Heart left ventricle (tissue), 16 donors: ENCODE results near the gene SLC2A8. TPM values are rescaled to one million over a fixed set of nuclear protein-coding genes. Genes with fewer than 3 reads are reported as not detected.

Experiments used
- ATAC-seq, 4 donors: fragments of 200-7000 bp; cut with Tn5 transposase; one replicate each; pipeline ENCODE4 v1.9.1; 2020 to 2022; ENCODE audit warnings: moderate library complexity in 4 of 4, mild to moderate bottlenecking in 3 of 4, moderate number of reproducible peaks in 1 of 4
- DNase-seq, 5 donors: peaks; one replicate each; pipeline ENCODE4 v3.0.0-alpha.2; 2020
- H3K27ac ChIP-seq, 12 donors: fragments of 200-600 bp; sonication (generic) in 4 of 12; one replicate each; pipeline versions ENCODE4 v1.5.0 to v1.8.0; 2016 to 2022; ENCODE audit warnings: mild to moderate bottlenecking in 2 of 12
- H3K27me3 ChIP-seq, 9 donors: fragments of 200-600 bp; sonication (generic) in 2 of 9; one replicate each; pipeline versions ENCODE4 v1.5.1 to v1.8.0; 2016 to 2022; ENCODE audit warnings: mild to moderate bottlenecking in 3 of 9
- H3K36me3 ChIP-seq, 9 donors: fragments of 200-600 bp; sonication (generic) in 2 of 9; one replicate each; pipeline versions ENCODE4 v1.5.0 to v1.8.0; 2018 to 2022; ENCODE audit warnings: mild to moderate bottlenecking in 2 of 9
- H3K4me1 ChIP-seq, 12 donors: fragments of 200-600 bp; sonication (generic) in 4 of 12; one replicate each; pipeline versions ENCODE4 v1.5.0 to v1.8.0; 2016 to 2022; ENCODE audit warnings: mild to moderate bottlenecking in 3 of 12
- H3K4me3 ChIP-seq, 12 donors: fragments of 200-600 bp; sonication (generic) in 4 of 12; one replicate each; pipeline versions ENCODE4 v1.5.0 to v1.8.0; 2017 to 2022; ENCODE audit warnings: mild to moderate bottlenecking in 9 of 12, moderate library complexity in 4 of 12
- H3K9me3 ChIP-seq, 12 donors: fragments of 200-600 bp; sonication (generic) in 4 of 12; one replicate each; pipeline versions ENCODE4 v1.5.0 to v1.8.0; 2016 to 2022; ENCODE audit warnings: mild to moderate bottlenecking in 1 of 12
- POLR2A ChIP-seq, 2 donors: fragments of 450-650 bp; IDR thresholded peaks; one replicate each; pipeline ENCODE4 v1.6.1; 2017; ENCODE audit warnings: antibody characterized with exemption in 2 of 2, mild to moderate bottlenecking in 2 of 2, moderate library complexity in 2 of 2
- WGBS, 4 donors: extraction: QIAGEN DNeasy Blood & Tissue Kit in 2 of 4; methylation state at CpG; one replicate each; pipeline versions ENCODE4 v1.1.5 to v1.1.7; 2013 to 2018; 5-methylcytosine and 5-hydroxymethylcytosine counted together
- intact Hi-C, 10 donors: fragments of 100-400 bp; cut with DNase I; formaldehyde crosslinking; loops; one replicate each; pipeline versions ENCODE4 v1.11.1 to v1.14.2; 2022
- polyA plus RNA-seq, 2 donors: library from polyadenylated mRNA; stranded (reverse); fragments of 200-250 nt; gene quantifications; one replicate each; pipeline ENCODE4 v1.2.3, GENCODE V29; 2013
- total RNA-seq, 9 donors: library from RNA; depleted of rRNA in 2 of 9; stranded (reverse); fragments of >200 nt in 2 of 9; fragmentation: NEBNext Ultra II Directional in 3 of 9; extraction: Animal tissue kit (Norgen Biotek cat#: 25700) in 3 of 9; gene quantifications; one replicate each; pipeline versions ENCODE4 v1.1.0 to v1.2.4, GENCODE V29; 2016 to 2023
- TF ChIP-seq, protein P1 (sequence below), 12 donors: fragments of 200-600 bp; sonication (generic) in 4 of 12; IDR thresholded peaks; one replicate each; pipeline versions ENCODE4 v1.5.0 to v1.8.0; 2018 to 2022; ENCODE audit warnings: antibody characterized with exemption in 12 of 12, mild to moderate bottlenecking in 5 of 12
- donor health status: ischemic (EF 13 %, LVEDD 7.1; RV severe dilation, severe dysfunction).
- donor health status: healthy with polysubstance abuse.
- donor health status: DM: no; HTN: yes; CAD: no.
- donor health status: DM: no; HTN: no; CAD: no.
- donor health status: ischemic (EF 25% LVEDD 6.9; RV normal size, moderate dysfunction).
- donor health status: ischemic (EF 25% LVEDD 5.7; RV mildly dilated, moderate dysfunction).
- donor health status: healthy.
- donor health status: DM: yes; HTN: yes; CAD: no.
- donor health status: ischemic (EF 35%, LVEDD 5.7; RV mildly dilated, moderate dysfunction).
- donor health status: nonischemic (EF 11% LVEDD 7.7; RV severe dilation, severe dysfunction).
- donor health status: DM: yes; HTN: yes; CAD: no.
- donor health status: PGD.
- donor health status: ischemic (EF 29% LVEDD 5.4; RV normal size, mild dysfunction).
- donor health status: nonischemic (EF 23%, LVEDD 6.1; RV moderate dilation, normal function).

SLC2A8 gene
- total and polyA plus RNA-seq, 11 donors = 12.1 to 25.0 (median 15.6) TPM

DNA sequence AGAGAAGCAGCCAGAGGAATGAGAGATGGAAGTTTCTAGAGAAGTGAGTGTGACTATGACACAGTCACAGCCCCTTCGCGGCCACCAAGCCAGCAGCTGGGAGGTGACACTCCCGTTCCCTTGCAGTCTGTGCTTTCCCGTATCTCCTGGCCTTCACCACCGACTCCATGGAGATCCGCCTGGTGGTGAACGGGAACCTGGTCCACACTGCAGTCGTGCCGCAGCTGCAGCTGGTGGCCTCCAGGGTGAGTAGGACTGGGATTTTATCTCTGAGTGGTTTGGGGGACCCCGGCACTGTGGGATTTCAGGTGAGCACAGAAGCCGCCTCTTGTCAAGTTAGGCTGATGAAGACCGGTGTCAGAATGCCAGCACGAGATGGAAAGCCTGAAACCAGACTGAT is 12.1 kb upstream of the SLC2A8 start:
- 84 to 92% (median 85%) methylated on average over 13 of the region's 13 CpGs for WGBS, 4 donors

DNA sequence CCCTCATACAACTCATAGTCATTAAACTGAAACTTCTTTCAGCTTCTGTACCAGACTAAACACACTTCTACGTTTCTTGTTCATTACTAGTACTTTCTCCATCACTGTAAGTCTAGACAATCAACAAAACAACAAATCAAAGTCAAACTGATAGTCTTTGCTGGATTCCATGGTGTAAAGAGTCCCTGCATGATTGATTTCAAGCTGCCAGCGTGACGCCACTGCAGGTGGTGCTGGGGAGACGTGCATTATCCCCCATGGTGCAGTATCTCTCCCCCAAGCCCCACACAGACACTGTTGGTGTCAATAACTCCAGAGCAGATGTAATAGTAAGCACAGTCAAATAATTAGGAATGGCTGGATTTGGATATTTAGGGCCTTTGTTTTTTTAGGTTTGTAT is 10.7 kb upstream of the SLC2A8 start:
- H3K27me3 ChIP-seq = peaks cover 0 to 4% (median 0%) of the 10 kb centered on the region in 9 donors
- peaks cover 0 to 20% (median 0%) of the 10 kb centered on the region in 12 donors for H3K4me1 ChIP-seq
- ATAC-seq = no peak
- 71 to 93% (median 84%) methylated on average over 4 of the region's 4 CpGs for WGBS, 4 donors
- no peak overlapping the region for H3K27ac ChIP-seq
- peaks cover 0 to 39% (median 6%) of the 10 kb centered on the region in 9 donors for H3K36me3 ChIP-seq
- DNase-seq = no peak
- no peak for TF ChIP-seq POLR2A (IDR thresholded peaks at IDR 0.05)
- TF ChIP-seq, protein P1, sequence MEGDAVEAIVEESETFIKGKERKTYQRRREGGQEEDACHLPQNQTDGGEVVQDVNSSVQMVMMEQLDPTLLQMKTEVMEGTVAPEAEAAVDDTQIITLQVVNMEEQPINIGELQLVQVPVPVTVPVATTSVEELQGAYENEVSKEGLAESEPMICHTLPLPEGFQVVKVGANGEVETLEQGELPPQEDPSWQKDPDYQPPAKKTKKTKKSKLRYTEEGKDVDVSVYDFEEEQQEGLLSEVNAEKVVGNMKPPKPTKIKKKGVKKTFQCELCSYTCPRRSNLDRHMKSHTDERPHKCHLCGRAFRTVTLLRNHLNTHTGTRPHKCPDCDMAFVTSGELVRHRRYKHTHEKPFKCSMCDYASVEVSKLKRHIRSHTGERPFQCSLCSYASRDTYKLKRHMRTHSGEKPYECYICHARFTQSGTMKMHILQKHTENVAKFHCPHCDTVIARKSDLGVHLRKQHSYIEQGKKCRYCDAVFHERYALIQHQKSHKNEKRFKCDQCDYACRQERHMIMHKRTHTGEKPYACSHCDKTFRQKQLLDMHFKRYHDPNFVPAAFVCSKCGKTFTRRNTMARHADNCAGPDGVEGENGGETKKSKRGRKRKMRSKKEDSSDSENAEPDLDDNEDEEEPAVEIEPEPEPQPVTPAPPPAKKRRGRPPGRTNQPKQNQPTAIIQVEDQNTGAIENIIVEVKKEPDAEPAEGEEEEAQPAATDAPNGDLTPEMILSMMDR (IDR thresholded peaks at IDR 0.05) = no peak
- intact Hi-C loops = no loop called here
- no peak overlapping the region for H3K4me3 ChIP-seq
- no peaks in the 10 kb centered on the region for H3K9me3 ChIP-seq

More for the DNA sequence above, 12.1 kb upstream of the SLC2A8 start:
- Histone ChIP-seq H3K4me1 (peaks cover 0 to 20% (median 0%) of the 10 kb centered on the region in 12 donors), H3K36me3 (peaks cover 0 to 26% (median 0%) of the 10 kb centered on the region in 9 donors), H3K27me3 (no peaks in the 10 kb centered on the region), H3K9me3 (no peaks in the 10 kb centered on the region), H3K27ac (no peak overlapping the region), H3K4me3 (no peak overlapping the region)
- no peak for ATAC-seq
- intact Hi-C loops = no loop called here
- TF ChIP-seq, protein P1 (IDR thresholded peaks at IDR 0.05) = no peak
- TF ChIP-seq POLR2A (IDR thresholded peaks at IDR 0.05) = no peak
- peak in 1 of 5 donors; percentile 48 for DNase-seq

DNA sequence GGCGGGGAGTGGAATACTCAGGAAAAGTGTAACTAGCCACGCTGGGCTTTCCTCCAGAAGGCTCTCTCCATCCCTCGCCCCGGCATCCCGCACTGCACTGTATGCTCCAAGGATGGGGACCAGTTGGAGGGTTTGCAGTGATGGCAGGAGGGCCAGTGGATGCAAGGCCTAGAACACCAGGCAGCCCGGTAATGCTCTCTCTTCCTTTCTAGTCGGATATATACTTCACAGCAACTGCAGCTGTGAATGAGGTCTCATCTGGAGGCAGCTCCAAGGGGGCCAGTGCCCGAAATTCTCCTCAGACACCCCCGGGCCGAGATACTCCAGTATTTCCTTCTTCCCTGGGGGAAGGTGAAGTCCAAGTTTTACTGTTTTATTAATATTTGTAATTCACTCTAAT is 10.0 kb upstream of the SLC2A8 start:
- intact Hi-C loops = no loop called here
- peak in 1 of 5 donors; percentile 27 for DNase-seq

DNA sequence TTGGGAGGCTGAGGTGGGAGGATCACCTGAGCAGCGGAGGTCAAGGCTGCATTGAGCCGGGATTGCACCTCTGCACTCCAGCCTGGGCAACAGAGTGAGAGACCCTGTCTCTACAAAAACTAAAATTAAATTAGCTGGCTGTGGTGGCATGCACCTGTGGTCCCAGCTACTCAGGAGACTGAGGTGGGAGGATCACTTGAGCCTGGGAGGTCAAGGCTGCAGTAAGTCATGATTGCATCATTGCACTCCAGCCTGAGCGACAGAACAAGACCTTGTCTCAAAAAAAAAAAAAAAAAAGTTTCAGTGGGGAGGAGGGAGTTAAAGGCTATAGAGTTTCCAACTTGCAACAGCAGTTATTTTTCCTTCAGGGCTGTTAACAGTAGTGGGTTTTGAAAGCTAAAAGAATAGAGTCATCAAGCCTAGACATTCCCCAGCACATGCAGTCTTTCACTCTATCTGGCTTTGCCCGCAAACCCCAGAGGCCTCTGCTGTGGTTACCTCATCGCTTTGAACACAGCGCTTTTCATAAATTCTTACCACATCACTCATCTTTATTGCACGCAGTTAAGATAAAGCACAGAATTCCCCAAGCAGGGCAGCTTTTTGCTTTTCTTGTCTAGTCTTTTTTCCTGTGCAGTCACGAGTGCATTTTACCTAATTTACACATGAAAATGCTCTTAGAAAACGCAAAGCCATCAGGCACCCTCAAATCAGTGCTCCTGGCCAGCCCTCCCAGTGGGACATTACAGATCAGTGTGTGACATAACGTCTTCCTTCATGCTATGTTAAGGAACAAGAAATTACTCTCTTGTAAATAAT is 8.7 kb upstream of the SLC2A8 start:
- intact Hi-C loops = no loop called here
- DNase-seq (peak in 3 of 5 donors; percentile 56 to 61 (median 61)), ATAC-seq (peak; percentile 60 to 95 (median 86))
- WGBS, 4 donors = 70 to 77% (median 73%) methylated on average over 10 of the region's 10 CpGs
- Histone ChIP-seq H3K9me3 (no peaks in the 10 kb centered on the region), H3K4me1 (peaks cover 0 to 20% (median 0%) of the 10 kb centered on the region in 12 donors), H3K27ac (peak overlapping the region in 2 of 12 donors; percentile 14 to 55), H3K36me3 (peaks cover 0 to 50% (median 8%) of the 10 kb centered on the region in 9 donors), H3K27me3 (peaks cover 0 to 4% (median 0%) of the 10 kb centered on the region in 9 donors), H3K4me3 (no peak overlapping the region)
- TF ChIP-seq POLR2A (IDR thresholded peaks at IDR 0.05) = no peak
- TF ChIP-seq, protein P1 (IDR thresholded peaks at IDR 0.05) = no peak

More for the DNA sequence above, 10.0 kb upstream of the SLC2A8 start:
- Histone ChIP-seq H3K9me3 (no peaks in the 10 kb centered on the region), H3K4me1 (peaks cover 0 to 20% (median 0%) of the 10 kb centered on the region in 12 donors), H3K27ac (no peak overlapping the region), H3K36me3 (peaks cover 0 to 46% (median 8%) of the 10 kb centered on the region in 9 donors), H3K4me3 (no peak overlapping the region), H3K27me3 (peaks cover 0 to 4% (median 0%) of the 10 kb centered on the region in 9 donors)
- no peak for TF ChIP-seq POLR2A (IDR thresholded peaks at IDR 0.05)
- TF ChIP-seq, protein P1 (IDR thresholded peaks at IDR 0.05) = no peak
- WGBS, 4 donors = 86 to 93% (median 90%) methylated on average over 10 of the region's 10 CpGs
- ATAC-seq = no peak
